OCI-LY7 (cell line): Measurements from ENCODE around the gene GAMT.

ENCODE experiments used
- CTCF ChIP-seq: fragments of 200-600 bp; sonication (generic); conservative IDR thresholded peaks from 2 replicates; pipeline ENCODE4 v1.5.1; 2014; ENCODE audit warnings: mild to moderate bottlenecking, antibody characterized with exemption, low read length, moderate library complexity, mixed read lengths
- EZH2phosphoT487 ChIP-seq: fragments of 200-600 bp; sonication (generic); IDR thresholded peaks from 2 replicates; pipeline ENCODE4 v1.6.1; 2018; ENCODE audit warnings: low read depth, borderline replicate concordance, mild to moderate bottlenecking, mixed run types, antibody characterized with exemption, low read length, moderate library complexity, mixed read lengths

GRCh38 chr19:1449467-1450442 is 48.4 kb upstream of the GAMT start, which contains the start of gene APC2:
- TF ChIP-seq CTCF (no peak), EZH2phosphoT487 (no peak)
